BE2C (cell line): ENCODE results near the gene PDLIM7.

Source experiments
- DNase-seq: peaks from one replicate; pipeline ENCODE4 v3.0.0-alpha.2; 2020
- H3K27me3 ChIP-seq: fragments of 250-450 bp; sonication (Bioruptor Pico); 2 replicates; pipeline ENCODE4 v1.5.1; 2020; ENCODE audit warnings: mild to moderate bottlenecking
- H3K36me3 ChIP-seq: fragments of 250-450 bp; sonication (Bioruptor Pico); 2 replicates; pipeline ENCODE4 v1.5.1; 2020; ENCODE audit warnings: mild to moderate bottlenecking
- H3K4me1 ChIP-seq: fragments of 250-450 bp; sonication (Bioruptor Pico); 2 replicates; pipeline ENCODE4 v1.5.1; 2020
- H3K4me3 ChIP-seq: 2 replicates; pipeline ENCODE4 v1.5.1; 2011; ENCODE audit warnings: low read depth, low read length
- H3K9me3 ChIP-seq: fragments of 250-450 bp; sonication (Bioruptor Pico); 2 replicates; pipeline ENCODE4 v1.5.1; 2020
- TF ChIP-seq, protein P1 (sequence below): IDR thresholded peaks from 2 replicates; pipeline ENCODE4 v1.5.1; 2012; ENCODE audit warnings: mild to moderate bottlenecking, low read depth, low read length

The PDLIM7 gene

DNA sequence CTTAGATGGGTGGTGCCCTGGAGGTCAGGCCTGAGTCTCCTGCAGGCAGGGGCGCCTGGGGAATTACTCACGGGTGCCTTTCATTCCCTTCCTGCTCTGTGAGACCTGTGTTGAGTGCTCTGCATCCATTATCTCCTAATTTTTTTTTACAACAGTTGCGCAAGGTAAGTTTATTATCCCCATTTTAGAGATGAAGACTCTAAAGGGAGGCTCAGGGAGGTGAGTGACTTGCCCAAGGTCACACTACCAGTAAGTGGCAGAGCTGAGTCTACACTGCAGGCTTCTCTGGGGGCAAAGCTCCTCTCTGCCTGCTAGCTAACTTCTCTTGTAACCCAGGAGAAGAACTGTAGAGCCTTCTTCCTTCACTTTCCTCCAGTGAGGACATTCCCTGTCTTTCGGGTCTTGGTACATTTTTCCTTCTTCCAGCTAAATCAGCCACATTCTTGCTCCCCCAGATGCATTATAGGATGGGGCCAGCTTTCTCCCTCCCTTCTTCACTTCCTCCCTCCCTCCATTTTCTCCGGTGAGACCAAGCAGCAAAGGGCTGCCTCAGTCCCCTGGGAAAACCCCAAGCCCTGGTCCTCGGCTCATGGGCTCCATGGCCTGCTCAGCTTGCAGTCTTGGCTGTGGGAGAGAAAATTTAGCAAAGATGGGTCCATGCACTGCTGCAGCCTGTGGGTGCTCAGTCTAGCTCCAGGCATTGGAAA is 49.0 kb downstream of the PDLIM7 start:
- no peak for DNase-seq
- Histone ChIP-seq H3K36me3 (peaks cover 8% of the 10 kb centered on the region; the same call in 1 of the 2 replicates), H3K9me3 (no peaks in the 10 kb centered on the region), H3K4me1 (peaks cover 21% of the 10 kb centered on the region), H3K4me3 (peak overlapping the region; percentile 66), H3K27me3 (no peaks in the 10 kb centered on the region)
- TF ChIP-seq, protein P1, sequence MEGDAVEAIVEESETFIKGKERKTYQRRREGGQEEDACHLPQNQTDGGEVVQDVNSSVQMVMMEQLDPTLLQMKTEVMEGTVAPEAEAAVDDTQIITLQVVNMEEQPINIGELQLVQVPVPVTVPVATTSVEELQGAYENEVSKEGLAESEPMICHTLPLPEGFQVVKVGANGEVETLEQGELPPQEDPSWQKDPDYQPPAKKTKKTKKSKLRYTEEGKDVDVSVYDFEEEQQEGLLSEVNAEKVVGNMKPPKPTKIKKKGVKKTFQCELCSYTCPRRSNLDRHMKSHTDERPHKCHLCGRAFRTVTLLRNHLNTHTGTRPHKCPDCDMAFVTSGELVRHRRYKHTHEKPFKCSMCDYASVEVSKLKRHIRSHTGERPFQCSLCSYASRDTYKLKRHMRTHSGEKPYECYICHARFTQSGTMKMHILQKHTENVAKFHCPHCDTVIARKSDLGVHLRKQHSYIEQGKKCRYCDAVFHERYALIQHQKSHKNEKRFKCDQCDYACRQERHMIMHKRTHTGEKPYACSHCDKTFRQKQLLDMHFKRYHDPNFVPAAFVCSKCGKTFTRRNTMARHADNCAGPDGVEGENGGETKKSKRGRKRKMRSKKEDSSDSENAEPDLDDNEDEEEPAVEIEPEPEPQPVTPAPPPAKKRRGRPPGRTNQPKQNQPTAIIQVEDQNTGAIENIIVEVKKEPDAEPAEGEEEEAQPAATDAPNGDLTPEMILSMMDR, result no peak

DNA sequence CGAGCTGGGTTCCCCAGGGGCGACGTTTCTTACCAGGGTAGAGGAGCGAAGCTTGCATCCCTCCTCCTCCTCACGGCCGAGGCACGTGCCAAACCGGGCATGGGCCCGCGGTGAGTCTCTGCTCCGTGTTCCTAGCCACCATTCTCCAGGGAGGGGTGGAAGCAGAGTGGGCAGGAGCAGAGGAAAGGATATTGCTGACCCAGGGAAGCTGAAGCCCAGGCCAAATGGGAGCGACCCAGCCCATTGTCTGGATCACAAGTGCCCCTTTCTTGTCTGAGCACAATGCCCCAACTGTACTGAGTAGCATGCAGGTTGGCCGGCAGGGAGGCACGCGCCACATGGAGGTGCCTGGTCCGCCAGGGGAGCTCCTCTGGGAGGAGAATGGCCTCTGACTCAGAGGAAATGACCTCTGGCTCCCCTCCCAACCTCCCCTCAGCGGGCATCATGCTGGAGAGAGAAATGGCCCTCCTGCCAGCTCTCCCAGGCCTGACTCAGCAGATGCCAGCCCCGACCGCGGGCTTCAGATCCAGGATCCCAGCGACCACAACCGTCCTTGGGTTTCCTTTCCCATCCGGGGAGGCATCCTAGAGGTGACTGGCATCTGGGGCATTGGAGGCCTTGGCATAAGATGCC is 49.7 kb downstream of the PDLIM7 start:
- Histone ChIP-seq H3K36me3 (peaks cover 8% of the 10 kb centered on the region; the same call in 1 of the 2 replicates), H3K4me1 (peaks cover 19% of the 10 kb centered on the region), H3K9me3 (no peaks in the 10 kb centered on the region), H3K4me3 (peak overlapping the region; percentile 66), H3K27me3 (no peaks in the 10 kb centered on the region)
- DNase-seq, result peak; percentile 71
- TF ChIP-seq, protein P1, result no peak

DNA sequence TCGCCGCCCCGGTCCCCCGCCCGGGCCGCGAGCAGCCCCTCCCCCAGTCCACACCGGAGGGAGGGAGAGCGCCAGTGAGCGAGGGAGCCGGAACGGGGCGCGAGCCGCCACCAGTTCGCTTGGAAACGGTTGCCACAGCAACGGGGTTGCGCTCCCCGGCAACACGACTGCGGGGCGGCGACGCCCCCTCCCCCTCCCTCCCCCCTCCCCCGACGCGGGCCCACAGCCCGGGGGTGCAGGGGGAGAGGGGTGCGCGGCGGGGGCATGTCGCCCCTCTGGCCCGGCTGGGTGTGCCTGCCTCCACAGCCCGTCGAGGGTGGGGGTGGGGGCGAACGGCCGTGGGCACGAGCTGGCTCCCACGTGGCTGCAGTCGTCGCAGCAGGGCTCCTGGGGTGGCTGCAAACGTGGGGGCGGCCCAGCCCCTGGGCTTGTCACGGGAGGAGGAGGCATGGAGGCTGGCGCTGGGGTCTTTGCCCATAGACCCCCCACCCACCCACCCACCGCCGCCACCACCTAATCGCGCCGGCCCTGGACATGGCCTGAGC is 50.3 kb downstream of the PDLIM7 start:
- Histone ChIP-seq H3K9me3 (no peaks in the 10 kb centered on the region), H3K4me1 (peaks cover 19% of the 10 kb centered on the region), H3K4me3 (peak overlapping the region; percentile 66), H3K27me3 (no peaks in the 10 kb centered on the region), H3K36me3 (peaks cover 11% of the 10 kb centered on the region; the same call in 1 of the 2 replicates)
- TF ChIP-seq, protein P1, result no peak
- DNase-seq, result peak; percentile 87

DNA sequence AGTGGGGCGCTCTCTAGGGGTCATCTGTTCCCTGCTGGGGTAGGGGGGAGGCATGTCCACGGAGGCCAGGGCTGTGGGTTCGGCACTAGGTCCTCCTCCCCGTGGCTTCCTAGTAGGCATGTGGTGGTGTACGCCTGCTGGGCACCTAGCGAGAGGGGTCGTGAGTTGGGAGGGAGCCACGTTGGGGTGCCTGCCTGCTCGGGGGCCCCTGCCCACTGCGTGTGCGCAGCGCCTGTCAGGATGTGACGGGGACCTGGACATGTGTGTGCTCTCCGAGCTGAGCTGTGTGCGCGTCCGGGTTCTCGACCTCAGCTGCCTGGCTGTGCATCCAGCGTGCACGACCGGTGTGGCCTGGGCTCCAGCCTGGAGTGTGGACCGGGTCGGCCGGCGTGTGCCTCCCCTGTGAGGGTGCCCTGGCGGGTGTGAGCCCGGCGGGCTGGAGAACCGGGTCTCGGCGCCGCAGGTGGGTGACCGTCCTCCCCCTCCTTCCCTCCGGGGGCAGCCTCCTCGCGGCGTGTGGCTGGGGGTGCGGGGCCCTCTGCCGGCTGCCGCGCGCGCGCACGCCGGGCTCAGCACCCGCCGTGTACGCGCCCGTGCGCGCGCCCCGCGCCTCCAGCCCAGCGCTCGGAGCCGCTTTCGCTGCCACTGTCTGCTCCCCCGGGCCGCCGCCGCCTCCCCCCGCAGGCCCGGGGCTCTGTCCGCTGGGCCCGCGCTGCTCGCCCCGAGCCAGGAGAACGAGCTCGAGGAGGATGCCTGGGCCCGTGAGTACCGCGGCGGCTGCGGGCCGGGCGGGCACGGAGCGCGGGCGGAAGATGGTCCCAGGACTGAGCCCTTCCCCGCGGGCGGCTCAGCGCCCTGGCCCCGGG is 51.0 kb downstream of the PDLIM7 start, which contains the start of gene PRR7:
Gene PRR7 (plus strand): TSS at position 615 of the 866 bp plus-strand sequence. CDS start 8,254 bp downstream, outside the sequence.
- H3K9me3 ChIP-seq, result no peaks in the 10 kb centered on the region
- no peaks in the 10 kb centered on the region for H3K27me3 ChIP-seq
- peaks cover 19% of the 10 kb centered on the region for H3K4me1 ChIP-seq
- TF ChIP-seq, protein P1, result no peak
- peak within 1 kb of the TSS; percentile 66 for H3K4me3 ChIP-seq
- DNase-seq, result peak; percentile 85
- peaks cover 11% of the 10 kb centered on the region; the same call in 1 of the 2 replicates for H3K36me3 ChIP-seq

DNA sequence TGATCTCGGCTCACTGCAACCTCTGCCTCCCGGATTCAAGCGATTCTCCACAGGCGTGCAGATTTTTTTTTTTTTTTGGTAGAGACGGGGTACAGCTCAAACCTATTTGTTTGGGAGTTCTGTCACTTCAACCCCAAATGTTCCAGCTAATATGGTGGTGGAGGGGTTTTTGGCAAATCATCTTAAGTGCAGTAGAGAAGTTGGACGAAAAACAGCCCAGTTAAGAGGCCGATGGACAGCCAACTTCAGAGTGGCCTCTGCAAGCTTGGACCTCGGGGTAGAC is 51.5 kb downstream of the PDLIM7 start:
- H3K36me3 ChIP-seq, result peaks cover 11% of the 10 kb centered on the region
- no peak for DNase-seq
- TF ChIP-seq, protein P1, result no peak
- H3K4me3 ChIP-seq, result peak overlapping the region; percentile 66
- no peaks in the 10 kb centered on the region for H3K9me3 ChIP-seq
- no peaks in the 10 kb centered on the region for H3K27me3 ChIP-seq
- H3K4me1 ChIP-seq, result peaks cover 19% of the 10 kb centered on the region
